Activated CD8-positive, alpha-beta memory T cell treated with anti-CD3 and anti-CD28 coated beads for 4 hours (primary cell): Measurements from ENCODE around the gene DYNLT3.

ENCODE experiments used
- DNase-seq, 2 donors: peaks; one replicate each; pipeline ENCODE4 v3.0.0-alpha.2; 2020; ENCODE audit warnings: low read depth in 2 of 2

The DYNLT3 gene, protein sequence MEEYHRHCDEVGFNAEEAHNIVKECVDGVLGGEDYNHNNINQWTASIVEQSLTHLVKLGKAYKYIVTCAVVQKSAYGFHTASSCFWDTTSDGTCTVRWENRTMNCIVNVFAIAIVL

DNA sequence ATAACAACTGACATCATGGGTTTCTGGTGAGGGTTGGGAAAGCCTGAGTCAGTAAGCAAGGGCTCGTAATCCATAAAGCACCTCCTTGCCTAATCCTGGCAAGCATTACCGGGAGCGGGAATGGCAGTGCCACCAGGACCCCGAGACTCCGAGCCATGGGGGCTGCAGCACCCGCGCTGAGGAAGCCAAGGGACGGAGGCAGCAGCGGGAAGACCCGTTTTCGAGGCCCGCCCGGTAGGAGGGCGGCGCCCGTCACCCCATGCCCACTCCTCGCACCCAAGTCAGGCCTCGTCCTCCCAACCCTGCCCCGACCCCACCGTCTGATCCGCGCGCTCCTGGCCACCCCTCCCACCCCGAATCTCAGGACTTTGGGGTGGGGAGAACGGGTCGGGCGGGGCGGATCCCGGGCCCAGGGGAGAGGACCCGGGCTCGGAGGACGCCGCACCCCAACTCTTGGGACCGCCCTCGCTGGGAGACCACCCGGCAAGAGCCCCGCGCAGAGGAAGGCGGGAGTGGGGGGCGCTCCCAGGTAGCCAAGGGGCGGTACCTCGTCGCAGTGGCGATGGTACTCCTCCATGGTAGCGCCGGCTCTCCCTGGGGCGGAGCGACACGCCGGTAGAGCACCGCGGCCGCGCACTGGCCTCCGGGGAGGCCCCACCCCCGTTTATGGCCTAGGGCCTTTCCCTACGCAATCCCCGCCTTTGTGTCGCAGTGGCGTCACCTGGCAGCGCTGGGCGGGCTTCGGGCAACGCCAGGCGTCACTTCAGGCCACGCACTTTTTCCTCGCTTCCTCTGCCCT lies at the start of gene DYNLT3:
Gene DYNLT3 (minus strand): TSS at position 638 of the 799 bp plus-strand sequence. CDS start 61 bp downstream, at position 577.
- DNase-seq: peak; percentile 40 to 54

DNA sequence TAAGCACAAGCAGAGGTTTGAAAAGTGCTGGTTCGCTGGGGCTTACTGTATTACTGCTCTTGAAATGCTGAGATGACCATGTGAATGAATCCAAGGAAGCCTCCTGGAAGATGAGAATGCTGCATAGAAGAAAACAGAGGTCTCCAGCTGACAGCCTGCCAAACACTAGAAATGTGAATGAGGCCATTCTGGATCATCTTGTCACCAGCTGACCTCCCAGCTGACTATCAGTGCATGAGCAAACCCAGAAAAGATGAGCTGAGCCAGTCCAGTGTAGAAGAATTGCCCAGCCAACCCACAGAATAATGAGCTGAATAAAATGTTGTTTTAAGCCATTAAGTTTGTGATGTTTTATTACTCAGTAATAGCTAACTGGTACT lies 49.1 kb upstream of the DYNLT3 start:
- DNase-seq: no peak

DNA sequence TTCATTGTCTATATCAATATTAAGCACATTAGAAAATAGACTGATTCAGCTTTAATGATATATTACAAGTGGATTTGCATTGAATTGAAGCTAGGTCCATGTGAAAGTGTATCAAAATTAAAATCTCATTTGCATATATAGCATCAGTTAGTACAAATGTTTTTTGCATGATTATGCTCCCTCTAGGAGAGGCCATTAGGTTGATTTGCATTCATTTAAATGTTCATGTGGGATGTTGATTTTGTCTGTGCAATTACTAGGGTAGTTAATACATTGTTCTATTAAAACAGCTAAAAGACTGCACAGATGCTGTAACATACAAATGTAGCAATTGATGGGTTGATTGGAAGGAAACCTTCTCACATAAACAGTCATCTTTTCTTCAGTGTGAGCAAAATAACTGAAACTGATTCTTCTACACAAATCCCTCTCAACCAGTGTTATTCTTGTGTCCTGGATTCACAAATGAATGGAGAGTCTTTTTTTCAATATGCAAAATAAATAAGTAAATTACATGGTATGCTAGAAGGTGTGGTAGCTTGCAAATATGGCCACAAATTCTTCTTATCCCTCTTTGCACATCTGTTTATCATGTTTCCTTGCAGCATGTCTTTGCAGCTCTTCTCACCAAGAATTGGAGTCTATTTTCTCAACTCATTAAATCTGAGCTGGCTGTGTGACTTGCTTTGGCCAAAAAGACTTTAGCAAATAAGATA lies 48.6 kb upstream of the DYNLT3 start:
- no peak for DNase-seq

DNA sequence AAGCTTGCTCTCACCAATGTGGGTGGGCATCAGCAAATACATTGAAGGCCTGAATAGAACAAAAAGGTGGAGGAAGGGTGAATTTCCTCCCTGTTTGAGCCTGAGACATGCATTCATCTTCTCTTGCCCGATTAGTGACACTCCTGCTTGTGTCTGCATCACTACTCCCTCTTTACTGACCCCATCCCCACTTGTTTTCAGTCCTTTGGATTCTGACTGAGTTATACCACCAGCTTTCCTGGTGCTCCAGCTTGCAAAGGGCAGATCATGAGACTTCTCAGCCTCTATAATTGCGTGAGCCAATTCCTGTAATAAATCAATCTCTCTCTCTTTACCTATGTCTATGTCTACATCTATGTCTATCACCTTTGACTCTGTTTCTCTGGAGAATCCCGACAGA lies 47.4 kb upstream of the DYNLT3 start:
- DNase-seq: no peak

DNA sequence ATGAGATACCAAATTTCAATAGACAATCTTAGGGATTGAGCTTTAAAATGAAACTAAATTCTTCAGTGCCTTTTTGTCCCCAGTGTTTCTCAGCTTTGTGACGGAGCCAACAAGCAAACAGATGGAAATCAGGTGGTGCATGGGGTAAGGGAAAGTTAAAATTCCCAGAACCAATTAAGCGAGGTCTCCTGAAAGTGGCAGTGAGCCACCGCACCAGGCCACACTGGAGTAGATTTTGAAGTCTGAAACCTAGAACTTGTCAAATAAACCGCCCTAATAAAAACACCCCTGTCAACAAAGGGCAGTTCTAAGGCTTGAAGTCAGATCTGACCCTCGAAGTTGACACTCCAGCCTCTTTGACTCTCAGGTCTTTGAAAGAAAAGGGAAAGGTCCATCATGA lies 40.6 kb upstream of the DYNLT3 start:
- DNase-seq: no peak

DNA sequence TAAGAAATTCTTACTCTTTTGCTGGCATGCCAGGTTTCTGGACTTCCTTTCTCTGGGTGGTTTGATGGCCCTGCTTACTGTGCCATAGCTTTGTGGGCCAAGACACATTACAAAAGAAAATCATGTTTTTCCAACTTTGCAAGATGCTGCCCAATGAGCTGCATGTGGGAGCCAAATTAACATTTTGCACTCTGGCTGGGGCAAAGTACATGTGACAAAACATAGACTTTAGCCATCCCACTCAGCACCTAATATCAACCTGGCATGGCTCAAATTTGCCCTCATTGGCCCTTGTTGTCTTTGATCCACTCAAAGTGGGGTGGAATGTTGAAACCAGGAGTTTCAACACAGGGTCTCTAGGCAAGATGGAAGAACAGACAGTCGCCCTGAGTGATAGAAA lies 40.0 kb upstream of the DYNLT3 start:
- no peak for DNase-seq

DNA sequence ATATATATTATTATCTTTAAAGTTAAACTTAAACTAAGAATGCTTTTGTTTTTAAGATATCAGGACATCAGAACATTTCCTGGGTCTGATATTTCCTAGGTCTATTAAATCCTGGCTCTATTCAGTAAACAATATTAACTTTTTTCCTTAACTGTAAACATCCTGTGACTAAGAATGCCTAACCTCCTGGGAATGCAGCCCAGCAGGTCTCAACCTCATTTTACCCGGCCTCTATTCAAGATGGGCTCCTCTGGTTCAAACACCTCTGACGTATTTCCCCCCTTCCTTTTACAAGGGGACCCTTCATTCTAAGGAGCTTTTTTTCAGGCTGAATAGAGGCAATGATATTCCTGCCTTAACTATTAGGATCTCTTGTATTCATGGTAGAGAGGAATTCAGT lies 35.8 kb upstream of the DYNLT3 start:
- DNase-seq: no peak

DNA sequence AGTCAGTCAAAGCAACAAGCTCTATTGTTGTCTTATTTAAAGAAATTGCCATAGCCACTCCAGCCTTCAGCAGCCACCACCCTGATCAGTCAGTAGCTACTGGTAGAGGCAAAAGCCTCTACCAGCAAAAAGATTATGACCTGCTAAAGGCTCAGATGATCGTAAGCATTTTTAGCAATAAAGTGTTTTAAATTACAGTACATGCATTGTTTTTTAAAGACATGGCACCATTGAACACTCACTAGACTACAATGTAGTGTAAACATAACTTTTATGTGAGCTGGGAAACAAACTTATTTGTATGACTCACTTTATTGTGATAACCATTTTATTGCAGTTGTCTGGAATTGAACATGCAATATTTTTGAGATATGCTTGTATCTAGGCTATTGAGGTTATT lies 32.3 kb upstream of the DYNLT3 start:
- no peak for DNase-seq

DNA sequence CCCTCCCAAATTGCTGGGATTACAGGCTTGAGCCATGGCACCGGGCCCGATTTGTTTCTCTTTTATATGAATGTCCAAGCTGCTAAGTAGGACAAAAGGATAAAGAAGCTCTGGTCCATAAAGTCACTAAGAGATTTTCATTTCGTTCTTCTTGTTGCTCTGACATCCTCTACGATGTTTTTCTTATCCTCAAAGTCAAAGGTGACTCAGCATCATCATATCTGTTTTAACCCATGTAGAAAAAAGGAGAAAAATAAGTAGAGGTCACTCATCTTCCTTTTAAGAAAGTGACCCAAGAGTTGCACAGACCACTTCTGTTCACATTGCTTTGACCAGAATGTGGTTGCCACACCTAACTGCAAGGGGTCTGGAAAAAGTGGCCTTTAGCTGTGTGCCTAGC lies 29.3 kb upstream of the DYNLT3 start:
- no peak for DNase-seq

DNA sequence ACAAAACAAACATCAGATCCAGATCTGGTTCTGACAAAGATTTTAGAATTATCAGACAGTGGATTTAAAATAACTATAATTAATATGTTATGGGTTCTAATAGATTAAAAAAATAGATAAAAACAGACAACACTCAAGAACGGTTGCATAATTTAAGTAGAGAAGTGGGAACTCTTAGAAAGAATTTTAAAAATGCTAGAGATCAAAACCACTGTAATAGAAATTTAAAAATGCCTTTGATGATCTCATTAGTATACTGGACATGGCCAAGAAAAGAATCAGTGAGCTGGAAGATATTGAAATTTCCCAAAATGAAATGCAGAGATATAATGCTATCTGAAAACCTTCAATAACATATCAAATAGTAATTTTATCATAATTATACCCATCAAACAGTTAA lies 28.3 kb upstream of the DYNLT3 start:
- no peak for DNase-seq

DNA sequence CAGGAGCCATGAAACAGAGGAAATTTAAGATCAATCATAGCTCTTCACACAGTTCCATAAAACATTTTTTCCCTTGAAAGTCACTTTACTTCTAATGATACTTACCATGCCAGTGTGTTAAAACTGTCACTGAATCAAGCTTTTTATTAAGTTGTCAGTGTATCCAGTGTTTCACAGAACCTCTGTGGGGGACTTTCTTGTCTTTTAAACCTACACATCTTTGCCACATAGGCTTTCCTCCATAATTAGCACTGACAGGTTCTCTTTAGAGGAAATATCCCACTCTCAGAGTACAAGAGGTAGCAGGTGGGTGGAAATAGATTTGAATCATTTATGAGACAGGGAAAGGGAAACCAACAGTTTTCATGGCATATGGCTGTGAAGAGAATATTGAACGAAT lies 25.8 kb upstream of the DYNLT3 start:
- no peak for DNase-seq

DNA sequence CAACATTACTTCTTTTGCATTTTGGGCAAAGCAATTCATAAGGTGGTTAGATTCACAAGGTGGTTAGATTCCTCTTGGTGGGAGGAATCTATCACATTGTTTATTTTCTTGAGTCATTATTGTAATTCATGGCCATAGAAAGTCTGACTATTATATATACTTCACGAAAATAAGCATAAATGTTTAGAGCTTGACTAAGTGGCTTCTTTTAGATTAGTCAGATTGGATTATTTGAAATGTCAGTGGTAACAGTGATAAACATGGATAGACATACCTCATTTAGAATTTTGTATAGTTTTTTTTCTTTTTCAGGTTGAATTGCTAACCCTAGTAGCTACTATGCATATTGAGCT lies 24.9 kb upstream of the DYNLT3 start:
- DNase-seq: no peak

DNA sequence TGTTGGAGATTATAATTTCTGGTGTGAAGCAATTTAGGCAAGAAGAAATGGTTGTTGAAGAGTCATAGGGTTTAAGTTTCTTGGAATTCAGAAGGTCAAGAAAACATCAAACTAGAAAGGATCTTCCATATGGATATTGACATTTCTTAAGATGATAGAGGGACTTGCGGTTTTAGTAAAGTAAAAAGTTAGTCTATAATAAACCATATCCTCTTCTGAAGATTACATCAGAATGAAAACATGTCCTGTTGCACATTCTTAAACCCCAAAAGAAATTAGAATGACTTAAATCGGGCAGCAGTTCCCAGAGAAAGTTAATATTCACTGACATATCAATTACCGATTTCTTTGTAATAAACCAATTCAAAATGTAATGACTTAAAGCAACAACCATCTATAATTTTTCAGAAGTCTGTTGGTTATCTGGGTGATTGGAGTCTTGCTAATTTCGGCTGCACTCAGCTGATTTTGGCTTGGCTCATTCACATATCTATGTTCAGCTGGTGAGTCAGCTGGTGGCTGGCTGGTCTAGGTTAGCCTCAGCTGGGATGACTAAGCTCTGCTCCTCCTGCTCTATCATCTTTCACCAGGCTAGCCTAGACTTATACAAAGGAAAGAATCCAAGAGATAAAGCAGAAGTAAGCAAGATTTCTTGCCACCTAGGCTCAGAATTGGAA lies 24.4 kb upstream of the DYNLT3 start:
- no peak for DNase-seq

DNA sequence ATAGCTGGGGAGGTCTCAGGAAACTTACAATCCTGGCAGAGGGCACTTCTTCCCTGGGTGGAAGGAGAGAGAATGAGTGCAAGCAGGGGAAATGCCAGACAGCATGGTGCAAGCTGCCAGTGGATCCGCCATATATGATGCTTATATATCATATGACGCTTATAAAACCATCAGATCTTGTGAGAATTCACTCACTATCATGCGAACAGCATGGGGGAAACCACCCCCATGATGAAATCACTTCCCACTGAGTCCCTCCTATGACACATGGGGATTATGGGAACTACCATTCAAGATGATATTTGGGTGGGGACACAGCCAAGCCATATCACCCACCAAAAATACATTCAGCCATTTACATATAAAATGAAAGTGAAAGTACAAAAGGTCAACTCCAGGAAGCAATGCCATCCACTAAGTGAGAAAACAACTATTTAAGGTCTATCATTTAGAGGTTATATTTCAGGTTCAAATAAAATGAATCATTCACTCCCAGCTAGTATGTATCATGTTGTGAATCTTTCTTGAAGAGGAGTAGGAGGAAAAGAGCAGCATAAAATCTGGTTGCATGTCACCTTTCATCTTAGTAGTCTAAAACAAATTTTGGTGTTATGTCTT lies 20.3 kb upstream of the DYNLT3 start:
- no peak for DNase-seq

DNA sequence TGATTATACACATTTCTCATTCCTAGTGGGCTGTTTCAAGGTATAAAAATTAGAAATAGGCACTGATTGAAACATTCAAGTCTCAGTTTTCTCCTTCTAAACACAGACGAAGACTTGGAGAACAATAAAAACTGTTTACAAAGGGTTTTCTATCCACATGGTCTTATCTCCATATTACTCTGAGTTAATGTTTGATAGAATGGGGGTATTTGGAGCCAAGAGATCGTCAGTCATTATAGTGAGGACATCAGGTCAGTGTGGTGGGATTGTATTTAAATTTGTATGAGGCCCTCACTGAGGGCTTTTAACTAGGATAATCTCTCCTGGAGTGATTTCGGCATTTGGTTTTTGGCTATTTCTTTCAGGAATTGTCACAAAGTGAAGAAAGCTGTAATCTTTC lies 16.4 kb upstream of the DYNLT3 start:
- no peak for DNase-seq

DNA sequence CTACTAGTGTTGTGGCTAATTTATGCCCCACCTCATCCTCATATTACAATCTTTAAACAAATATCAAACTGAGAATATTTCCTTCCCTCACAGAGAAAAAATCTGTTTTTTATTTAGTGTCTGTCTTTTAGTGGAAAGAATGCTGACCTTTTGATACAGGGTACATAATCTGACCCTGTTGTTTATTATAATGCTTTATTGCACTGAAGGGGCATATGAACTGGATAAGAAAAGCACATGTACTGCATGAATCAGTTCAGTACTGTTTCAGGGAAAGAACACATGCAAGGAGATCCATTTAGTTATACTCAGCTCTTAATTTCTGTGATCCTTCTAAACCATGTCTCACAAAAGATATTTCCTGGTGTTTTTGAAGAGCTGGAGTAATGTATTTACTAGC lies 15.5 kb upstream of the DYNLT3 start:
- no peak for DNase-seq

DNA sequence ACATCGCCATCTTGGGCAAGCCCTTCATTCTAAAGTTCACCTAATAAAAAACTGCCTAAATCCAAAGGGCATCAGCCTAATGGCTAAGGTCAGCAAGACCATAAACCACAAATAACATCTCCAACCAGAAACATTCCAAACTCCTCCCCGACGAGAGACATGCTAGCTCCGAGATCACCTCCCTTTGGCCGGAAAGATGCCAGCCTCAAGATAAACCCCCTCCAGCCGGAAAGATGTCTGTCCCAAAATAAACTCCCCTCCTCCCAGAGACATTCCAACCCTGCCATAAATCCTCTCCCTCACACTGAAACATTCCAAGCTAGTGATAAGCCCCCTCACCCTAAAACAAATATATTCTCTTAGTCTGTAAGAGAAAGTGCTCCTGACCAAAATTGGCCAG lies 13.3 kb upstream of the DYNLT3 start:
- no peak for DNase-seq

DNA sequence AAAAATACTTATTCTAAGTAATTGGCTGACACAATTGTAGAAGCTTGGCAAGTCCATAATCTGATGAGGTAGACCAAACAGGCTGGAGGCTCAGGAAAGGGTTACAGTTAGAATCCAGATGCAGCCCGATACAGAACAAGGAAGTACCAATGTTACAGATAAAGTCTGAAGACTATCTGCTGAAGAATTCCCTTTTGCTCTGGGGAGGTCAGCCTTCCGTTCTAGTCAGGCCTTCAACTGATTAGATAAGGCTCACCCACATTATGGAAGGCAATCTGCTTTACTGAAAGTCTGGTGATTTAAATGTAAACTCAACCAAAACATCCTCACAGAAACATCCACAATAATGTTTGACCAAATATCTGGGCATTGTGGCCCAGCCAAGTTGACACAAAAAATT lies 7.4 kb upstream of the DYNLT3 start:
- DNase-seq: no peak

DNA sequence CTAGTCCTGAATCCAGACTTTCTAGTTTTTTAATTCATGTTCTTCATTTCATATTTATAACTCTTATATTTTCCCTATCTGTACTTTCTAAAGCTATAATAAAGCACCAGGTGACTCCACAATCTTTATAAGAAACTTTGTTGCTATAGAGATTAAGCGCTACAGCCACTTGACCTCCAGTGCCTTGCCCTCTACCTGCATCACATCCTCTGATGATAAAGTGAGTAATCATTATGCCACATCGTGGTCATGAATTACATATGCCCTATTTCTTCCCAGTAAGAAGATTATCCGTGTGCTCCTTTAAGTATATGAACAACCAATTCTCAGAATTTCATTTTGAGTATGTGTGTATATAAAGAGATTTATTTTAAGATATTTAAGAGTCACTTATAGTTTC lies 6.8 kb upstream of the DYNLT3 start:
- no peak for DNase-seq

DNA sequence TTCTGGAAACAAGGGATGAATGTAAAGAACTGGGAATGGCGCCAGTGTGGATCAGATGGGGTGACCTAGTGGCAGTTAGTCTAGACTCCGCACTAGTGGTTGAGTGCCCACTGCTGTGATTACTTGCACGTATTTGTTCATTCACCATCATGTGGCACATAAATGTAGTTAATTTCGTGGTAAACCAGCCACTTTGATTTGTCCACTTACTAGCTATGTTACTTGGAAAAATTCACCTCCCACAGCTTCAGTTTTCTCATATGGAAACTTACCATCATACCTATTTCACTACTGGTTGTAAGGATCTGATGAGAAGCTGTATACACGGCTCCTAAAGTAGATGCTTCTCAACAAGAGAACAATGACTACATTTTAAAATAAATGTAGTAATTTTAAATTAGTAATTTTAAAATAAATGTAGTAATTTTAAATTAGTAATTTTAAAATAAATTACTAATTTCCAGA lies 394 bp upstream of the DYNLT3 start:
- no peak for DNase-seq

DNA sequence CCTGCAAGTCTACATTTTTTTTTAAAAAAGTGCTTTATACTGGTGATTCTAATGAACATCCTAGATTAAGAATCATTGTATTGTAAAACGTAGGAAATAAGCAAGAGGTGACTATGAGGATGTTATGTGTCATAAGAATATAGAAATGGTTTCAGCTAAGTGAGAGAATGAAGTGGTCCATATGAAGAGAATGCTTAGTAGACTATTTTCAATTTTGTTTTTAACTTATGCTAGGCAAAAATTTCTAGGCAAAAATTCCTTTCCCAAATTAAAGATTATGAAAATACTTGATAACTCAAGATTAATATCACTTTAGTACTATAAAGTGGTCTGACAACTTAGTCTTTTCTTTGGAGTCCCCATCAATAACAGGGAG lies 825 bp downstream of the DYNLT3 start:
- no peak for DNase-seq

DNA sequence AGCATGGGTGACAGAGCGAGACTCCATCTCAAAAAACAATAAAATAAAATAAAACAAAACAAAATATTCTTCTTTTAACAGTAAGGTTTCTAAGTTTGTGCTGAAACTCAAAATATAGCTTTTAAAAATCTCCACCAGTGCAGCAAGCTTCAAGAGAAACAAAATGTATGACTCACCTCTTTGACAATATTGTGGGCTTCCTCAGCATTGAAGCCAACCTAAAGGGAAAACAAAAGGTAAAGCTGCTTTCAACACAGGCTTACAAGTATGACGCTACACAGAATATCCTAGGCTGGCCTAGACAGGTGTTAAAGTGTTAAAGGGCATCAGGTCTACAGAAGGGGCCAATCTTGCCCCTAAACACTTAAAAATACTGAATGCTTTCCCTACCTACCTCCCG lies 1.2 kb downstream of the DYNLT3 start:
- DNase-seq: no peak
